ENCODE data around the gene BAMBI.

The BAMBI gene

DNA sequence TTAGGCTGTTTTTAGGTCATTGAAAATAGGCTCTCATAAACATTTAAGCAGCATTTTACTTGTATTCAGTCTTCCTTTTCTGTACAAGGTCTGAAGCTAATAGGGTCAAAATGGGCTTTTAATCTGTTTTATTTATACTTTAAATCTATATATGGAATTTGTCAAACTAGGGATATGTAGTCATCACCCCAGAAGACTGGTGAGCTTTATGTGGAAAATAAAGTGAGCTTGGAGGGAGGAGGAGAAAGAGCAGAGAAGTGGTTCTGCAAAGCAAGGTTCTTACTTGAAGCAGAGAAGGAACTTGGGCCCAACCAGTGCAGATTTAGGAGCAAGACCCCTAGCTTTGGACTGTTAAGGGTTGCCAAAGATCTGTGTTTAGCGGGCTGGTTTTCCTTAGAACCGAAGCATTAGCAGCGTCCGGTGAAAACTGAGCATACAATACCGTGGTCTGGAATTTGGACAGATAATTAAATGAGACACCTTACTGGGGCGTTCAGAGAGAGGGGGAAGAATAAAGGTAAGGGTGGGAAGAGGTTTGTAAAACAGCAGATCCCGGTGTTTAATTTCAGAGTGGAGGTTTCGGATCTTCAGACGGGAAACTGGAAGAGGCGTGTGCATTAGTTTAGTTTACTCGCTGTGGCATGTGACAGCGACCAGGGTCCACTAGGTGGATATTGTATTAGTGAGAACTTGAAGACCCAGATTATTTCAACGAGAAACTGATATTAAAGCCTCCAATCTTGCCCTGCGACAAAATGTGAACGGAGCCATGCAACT is 2.4 kb downstream of the BAMBI start:
- CTCF ChIA-PET, result interaction anchor here (0.9 to 4.6 kb wide), 8 partner anchors 9 to 454 kb away, joined by 3 to 35 read pairs (median 3); no protein-coding TSS in a partner anchor
- POLR2A ChIA-PET, result interaction anchor here (0.6 kb wide), 2 partner anchors 9 to 19 kb away, joined by 3 to 5 read pairs; no protein-coding TSS in a partner anchor
- DNase-seq (ENCODE audit: low read depth, low spot score), result no peak
- TF ChIP-seq, protein P1, sequence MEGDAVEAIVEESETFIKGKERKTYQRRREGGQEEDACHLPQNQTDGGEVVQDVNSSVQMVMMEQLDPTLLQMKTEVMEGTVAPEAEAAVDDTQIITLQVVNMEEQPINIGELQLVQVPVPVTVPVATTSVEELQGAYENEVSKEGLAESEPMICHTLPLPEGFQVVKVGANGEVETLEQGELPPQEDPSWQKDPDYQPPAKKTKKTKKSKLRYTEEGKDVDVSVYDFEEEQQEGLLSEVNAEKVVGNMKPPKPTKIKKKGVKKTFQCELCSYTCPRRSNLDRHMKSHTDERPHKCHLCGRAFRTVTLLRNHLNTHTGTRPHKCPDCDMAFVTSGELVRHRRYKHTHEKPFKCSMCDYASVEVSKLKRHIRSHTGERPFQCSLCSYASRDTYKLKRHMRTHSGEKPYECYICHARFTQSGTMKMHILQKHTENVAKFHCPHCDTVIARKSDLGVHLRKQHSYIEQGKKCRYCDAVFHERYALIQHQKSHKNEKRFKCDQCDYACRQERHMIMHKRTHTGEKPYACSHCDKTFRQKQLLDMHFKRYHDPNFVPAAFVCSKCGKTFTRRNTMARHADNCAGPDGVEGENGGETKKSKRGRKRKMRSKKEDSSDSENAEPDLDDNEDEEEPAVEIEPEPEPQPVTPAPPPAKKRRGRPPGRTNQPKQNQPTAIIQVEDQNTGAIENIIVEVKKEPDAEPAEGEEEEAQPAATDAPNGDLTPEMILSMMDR (IDR thresholded peaks at IDR 0.05; ENCODE audit: insufficient read depth, low read length, missing control alignments), result no peak
- peak overlapping the region; percentile 81 for H3K4me3 ChIP-seq (ENCODE audit: low read depth, low read length)

- H3K4me3 ChIP-seq (ENCODE audit: low read depth, low read length), result no peak overlapping the region
- DNase-seq (ENCODE audit: low read depth, low spot score), result no peak
- ChIA-PET POLR2A (no interaction called here), CTCF (interaction anchor here (1.2 to 4.6 kb wide), 4 partner anchors 16 to 452 kb away, joined by 3 to 35 read pairs (median 4); no protein-coding TSS in a partner anchor)
- TF ChIP-seq, protein P1 (IDR thresholded peaks at IDR 0.05; ENCODE audit: insufficient read depth, low read length, missing control alignments), result no peak
Observed at GRCh38 chr10:28680358-28680752, 3.0 kb downstream of the BAMBI start.

DNA sequence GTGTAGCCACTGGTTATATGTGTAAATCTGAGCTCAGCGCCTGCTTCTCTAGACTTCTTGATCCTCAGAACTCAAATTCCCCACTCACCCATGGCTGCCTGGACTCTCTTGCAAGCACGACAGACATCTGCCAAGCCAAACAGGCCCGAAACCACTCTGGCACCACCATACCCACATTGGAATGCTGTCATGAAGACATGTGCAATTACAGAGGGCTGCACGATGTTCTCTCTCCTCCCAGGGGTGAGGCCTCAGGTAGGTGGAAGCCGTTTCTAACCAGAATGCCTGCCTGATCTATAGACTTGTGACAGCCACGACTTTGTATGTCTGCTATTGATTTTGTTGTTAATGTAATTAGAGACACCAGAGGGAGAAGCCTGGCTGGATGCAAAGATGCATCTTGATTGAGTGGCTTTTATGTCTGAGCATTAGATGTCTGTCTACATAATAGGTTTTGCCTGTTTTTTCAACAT is 4.0 kb downstream of the BAMBI start:
- H3K4me3 ChIP-seq (ENCODE audit: low read depth, low read length), result no peak overlapping the region
- TF ChIP-seq, protein P1 (IDR thresholded peaks at IDR 0.05; ENCODE audit: insufficient read depth, low read length, missing control alignments), result no peak
- ChIA-PET CTCF (interaction anchor here (0.8 to 4.6 kb wide), 8 partner anchors 13 to 623 kb away, joined by 3 to 35 read pairs (median 4); no protein-coding TSS in a partner anchor), POLR2A (no interaction called here)
- no peak for DNase-seq (ENCODE audit: low read depth, low spot score)

DNA sequence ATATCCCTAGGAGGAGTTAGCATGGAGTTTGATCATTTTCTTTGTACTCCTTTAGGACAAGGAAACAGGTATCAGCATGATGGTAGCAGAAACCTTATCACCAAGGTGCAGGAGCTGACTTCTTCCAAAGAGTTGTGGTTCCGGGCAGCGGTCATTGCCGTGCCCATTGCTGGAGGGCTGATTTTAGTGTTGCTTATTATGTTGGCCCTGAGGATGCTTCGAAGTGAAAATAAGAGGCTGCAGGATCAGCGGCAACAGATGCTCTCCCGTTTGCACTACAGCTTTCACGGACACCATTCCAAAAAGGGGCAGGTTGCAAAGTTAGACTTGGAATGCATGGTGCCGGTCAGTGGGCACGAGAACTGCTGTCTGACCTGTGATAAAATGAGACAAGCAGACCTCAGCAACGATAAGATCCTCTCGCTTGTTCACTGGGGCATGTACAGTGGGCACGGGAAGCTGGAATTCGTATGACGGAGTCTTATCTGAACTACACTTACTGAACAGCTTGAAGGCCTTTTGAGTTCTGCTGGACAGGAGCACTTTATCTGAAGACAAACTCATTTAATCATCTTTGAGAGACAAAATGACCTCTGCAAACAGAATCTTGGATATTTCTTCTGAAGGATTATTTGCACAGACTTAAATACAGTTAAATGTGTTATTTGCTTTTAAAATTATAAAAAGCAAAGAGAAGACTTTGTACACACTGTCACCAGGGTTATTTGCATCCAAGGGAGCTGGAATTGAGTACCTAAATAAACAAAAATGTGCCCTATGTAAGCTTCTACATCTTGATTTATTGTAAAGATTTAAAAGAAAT is 4.8 kb downstream of the BAMBI start:
- ChIA-PET POLR2A (interaction anchor here (0.7 kb wide), 1 partner anchor 471 kb away, joined by 3 read pairs; no protein-coding TSS in a partner anchor), CTCF (interaction anchor here (0.6 to 4.6 kb wide), 11 partner anchors 12 to 622 kb away, joined by 3 to 35 read pairs (median 3); no protein-coding TSS in a partner anchor)
- TF ChIP-seq, protein P1 (IDR thresholded peaks at IDR 0.05; ENCODE audit: insufficient read depth, low read length, missing control alignments), result no peak
- DNase-seq (ENCODE audit: low read depth, low spot score), result no peak
- H3K4me3 ChIP-seq (ENCODE audit: low read depth, low read length), result no peak overlapping the region

DNA sequence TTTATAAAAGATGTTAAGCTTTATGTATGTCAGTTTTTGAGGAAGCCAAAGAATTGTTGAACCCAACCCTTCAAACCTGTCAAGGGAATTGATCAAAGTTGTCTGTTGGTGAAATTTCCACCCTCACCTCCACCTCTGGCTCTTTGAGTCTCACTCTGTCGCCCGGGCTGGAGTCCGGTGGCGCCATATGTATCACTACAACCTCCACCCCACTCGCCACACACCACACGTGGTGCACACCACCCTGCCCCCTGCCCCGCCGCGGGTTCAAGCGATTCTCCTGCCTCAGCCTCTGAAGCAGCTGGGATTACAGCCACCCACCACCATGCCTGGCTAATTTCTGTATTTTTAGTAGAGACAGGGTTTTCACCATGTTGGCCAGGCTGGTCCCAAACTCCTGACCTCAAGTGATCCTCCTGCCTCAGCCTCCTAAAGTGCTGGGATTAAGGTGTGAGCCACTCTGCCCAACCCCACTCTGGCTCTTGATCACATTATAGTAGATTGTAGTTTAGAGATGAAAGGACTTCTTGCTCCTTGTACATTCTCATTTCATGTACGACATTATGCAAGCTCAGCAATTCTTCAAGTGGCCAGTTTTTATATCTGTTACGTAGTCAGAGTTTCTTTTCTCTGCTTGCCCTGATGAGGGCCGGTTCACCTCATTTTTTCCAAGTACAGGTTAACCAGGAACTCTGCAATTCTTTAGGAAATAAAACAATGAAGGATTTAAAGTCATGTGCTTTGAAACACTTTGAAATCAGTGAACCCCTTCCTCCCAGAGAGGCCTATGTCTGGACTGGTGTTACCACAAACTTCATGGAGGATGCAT is 7.0 kb downstream of the BAMBI start:
- no peak for DNase-seq (ENCODE audit: low read depth, low spot score)
- TF ChIP-seq, protein P1 (IDR thresholded peaks at IDR 0.05; ENCODE audit: insufficient read depth, low read length, missing control alignments), result no peak
- H3K4me3 ChIP-seq (ENCODE audit: low read depth, low read length), result no peak overlapping the region
- ChIA-PET POLR2A (interaction anchor here (0.9 kb wide), 1 partner anchor 317 kb away, joined by 3 read pairs; no protein-coding TSS in a partner anchor), CTCF (interaction anchor here (1.1 kb wide), 1 partner anchor 17 kb away, joined by 3 read pairs; no protein-coding TSS in a partner anchor)
